ENCODE data around the gene HORMAD2. TPM values are rescaled to one million over a fixed set of nuclear protein-coding genes. Genes with fewer than 3 reads are reported as not detected.
"Not testable (repeated sequence)": the region's sequence is repeated elsewhere in the genome, so short reads cannot be mapped to it uniquely, and the experiment has no call there.

Gene HORMAD2
- total RNA-seq, 1 donor from 2014 or later, result not detected

DNA sequence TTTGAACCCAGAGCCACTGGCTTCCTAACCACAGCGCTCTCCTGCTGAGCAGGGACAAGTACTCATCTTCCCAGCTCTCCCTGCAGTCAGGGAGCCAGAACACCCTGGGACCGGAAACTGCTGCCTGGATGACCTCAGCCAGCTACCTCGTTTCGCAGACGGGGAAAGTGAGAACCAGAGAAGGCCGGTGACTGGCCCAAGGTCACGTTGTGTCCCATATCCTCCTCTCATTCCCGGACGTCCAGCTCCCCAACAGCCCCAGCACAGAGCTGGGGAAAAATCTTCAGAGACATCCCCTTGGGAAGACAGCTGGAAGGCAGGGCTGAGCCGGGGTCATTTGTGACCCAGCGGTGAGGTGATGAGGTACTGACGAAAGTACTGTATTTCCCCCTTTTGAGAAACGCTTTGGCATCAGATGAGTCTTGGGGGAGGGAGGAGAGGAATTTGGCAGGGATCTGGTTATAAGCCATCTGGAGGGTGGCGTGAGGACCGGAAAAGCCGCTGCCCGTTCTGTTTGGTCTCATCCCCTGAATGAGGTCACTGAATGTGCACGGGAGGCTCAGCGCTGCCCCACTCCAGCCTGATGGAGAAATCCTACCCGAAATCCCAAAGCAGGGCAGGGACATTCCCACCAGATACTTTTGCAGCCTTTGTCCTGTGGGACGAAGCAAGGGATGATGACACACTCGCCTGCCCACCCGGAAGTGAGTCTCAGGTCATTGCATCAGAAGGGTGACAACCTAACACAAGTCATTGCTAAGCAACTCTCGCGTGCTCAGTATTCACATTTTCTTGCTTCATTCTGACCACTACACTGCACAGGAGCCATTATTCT lies 125.2 kb downstream of the HORMAD2 start:
- no peak for DNase-seq (ENCODE audit: extremely low read depth, low read depth, low spot score)

DNA sequence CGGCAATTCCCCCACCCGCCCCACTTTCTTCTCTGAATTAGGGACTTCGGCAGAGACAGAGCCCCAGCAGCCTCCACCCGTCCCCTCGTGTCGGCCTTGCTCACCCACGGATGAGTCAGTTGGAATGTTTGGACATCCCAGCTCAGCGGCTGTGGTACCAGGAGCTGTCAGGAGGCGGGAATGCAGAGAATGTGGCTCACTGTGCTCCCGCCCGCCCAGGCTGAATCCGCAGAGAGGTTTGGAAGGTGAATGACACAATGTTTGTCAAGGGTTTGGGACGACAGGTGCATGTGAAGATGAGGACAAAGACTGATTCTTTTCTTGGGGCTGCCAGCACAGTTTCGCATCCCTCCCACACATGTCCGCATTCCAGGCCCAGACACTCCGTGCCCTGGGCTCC lies 126.7 kb downstream of the HORMAD2 start:
- DNase-seq (ENCODE audit: extremely low read depth, low read depth, low spot score), result no peak

DNA sequence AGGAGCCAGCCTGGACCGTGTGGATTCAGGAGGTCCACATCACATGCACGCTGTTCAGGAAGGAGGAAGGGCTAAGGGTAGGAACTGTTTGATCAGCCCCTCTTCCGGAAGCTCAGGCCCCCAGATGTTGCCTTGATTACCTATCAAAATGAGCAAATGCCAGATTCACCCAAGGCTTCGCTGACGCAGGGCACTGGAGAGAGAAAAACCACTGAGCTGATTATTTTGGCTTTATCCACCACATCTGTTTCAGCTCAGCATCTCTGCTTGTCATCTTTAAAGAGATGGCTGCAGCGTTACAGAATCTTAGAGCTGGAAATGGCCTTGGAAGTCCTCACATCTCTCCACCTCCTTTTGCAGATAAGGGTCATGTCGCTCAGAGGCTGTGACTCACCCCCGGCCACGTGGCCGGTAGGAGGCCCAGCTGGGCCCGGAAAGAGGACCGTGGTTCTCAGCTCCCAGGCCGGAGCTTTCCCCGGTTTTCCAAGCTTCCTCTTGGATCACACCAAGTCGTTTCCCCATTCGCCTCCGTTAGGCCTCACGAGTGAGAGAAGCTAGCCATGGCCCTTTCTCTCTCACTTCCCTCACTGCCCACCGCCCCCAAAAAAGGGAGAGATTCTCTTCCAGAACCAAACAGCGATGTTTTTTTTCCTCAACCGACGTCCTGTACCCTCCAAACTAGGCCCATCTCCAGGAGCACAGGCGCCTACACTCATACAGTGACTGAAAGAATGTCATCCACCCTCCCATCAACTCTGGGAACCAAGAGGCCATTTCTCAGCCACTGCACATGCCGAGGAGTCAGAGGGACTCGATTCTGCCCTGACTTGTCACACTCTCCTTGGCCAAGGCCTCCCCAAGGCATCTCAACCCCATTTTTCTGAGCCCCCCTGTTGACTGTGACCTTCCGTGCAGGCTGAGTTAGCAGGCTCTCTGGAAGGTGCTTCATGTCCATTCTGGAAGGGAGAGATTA lies 128.7 kb downstream of the HORMAD2 start:
- DNase-seq (ENCODE audit: extremely low read depth, low read depth, low spot score), result no peak

DNA sequence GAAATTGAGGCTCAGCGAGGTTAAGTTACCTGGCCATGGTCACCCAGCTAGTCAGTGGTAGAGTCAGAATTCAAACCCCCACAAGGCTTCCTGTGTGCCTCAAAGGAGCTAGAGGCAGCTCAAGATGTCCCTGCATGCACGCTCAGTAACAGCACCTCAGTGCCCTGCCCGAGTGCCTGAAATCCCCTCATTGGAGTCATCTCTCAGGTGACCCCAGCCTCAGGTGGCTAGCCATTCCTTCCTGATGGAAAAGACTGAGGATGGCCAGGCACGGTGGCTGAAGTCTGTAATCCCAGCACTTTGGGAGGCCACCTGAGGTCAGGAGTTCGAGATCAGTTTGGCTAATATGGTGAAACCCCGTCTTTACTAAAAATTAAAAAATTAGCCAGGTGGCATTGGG lies 129.4 kb downstream of the HORMAD2 start:
- no peak for DNase-seq (ENCODE audit: extremely low read depth, low read depth, low spot score)

DNA sequence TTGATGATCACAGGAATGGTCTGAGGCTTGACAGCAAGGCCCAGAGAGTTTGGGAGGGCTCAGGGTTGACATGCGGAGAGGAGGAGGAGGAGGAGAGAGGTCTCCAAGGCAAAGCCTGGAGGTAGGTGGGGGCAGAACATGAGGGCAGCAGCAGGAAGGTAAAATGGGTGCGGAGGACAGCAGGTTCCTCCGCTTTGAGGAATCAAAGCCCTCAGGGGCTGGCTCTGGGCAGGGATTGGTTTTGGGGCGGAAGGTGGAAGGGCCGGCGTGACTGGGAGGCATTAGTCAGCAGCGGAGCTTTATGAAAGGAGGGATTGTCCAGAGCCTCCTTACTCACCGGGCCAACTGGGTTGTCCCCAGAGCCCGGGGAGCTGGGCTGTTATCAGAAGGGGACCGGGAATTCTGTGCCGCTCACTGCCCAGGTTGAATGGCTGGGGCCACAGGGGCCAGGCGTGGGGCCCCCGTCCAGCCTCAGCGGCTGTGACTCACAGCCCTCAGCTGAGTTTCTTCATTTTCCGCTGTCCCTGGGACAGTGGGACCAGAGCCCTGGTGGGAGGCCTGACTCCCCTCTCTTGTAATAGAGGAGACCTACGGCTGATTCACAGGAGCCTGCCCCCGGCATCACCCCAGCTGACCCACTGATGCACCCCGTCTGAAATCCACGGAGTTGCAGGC lies 130.1 kb downstream of the HORMAD2 start:
- no peak for DNase-seq (ENCODE audit: extremely low read depth, low read depth, low spot score)

DNA sequence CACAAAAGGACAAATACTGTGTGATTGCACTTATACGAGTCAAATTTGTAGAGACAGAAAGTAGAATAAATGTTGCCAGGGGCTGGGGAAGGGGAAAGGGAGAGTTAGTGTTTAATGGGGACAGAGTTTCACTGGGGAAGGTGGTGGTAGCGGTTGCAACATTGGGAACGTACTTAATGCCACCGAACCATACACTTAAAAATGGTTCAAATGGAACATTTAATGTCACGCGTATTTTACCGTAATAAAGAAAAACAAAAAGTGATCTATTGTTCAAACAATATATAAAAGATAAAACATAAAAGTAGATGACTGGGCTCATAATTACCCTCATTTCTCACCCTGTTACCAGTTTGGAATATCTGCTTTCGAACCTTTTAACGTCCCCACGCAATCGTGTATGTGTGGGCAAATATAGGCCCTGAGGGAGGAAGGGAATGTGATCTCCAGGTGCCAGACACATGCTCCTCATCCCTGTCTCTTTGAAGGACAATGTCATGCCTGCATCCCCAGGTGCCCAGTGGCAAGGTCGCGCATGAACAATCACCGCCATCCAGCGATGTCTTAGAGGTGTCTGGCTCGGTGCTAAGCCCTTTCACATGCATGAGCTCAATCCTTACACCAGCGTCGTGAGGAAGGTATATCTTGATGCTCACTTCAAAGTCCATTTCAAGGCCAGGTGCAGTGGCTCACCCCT lies 131.0 kb downstream of the HORMAD2 start:
- no peak for DNase-seq (ENCODE audit: extremely low read depth, low read depth, low spot score)

DNA sequence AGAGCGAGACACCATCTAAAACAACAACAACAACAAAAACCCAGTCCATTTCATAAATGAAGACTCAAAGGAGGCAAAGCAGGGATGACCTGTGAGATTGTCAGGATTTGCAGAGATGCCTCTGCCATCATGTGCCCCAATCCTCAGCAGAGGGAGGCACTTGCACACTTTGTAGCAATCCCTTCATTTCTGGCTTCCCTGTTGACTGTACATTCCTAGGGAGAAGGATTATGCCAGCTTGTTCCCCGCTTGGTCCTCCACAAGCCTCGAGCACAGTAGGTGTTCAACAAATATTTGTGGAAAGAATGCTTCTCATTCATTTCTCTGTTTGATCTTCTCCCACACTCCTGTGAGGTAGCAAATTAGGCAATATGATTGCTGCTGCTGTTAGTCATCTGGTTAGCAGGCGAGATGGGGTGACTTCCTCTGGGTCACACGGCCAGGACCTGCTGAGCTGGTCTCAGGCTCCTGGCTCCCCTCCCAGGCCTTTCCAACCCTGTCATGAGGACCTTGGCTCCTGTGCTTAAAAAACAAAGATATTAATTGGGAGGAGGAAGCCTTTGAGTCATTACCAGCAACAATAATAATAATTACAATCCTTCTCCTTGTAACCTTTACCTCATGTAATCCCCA lies 132.2 kb downstream of the HORMAD2 start:
- no peak for DNase-seq (ENCODE audit: extremely low read depth, low read depth, low spot score)

DNA sequence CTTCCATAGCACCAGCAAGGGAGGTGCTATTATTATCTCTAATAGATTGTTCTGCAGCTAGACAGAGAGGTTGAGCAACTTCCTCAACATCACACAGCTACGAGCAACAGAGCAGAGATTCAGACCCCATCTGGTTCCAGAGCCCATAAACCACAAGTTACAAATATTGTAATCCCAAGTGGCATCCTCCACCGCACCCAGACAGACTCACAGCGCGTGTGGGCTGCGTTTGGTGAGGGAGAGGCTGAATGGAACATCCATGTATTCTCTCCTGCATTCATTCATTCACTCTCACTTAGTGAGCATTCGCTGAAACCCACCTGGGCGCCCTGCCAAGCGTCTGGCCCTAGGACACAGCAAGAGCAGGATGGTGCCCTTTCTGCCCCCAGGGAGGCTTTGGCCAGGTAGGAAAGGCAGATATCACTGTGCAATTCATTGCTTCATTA lies 132.8 kb downstream of the HORMAD2 start:
- no peak for DNase-seq (ENCODE audit: extremely low read depth, low read depth, low spot score)

DNA sequence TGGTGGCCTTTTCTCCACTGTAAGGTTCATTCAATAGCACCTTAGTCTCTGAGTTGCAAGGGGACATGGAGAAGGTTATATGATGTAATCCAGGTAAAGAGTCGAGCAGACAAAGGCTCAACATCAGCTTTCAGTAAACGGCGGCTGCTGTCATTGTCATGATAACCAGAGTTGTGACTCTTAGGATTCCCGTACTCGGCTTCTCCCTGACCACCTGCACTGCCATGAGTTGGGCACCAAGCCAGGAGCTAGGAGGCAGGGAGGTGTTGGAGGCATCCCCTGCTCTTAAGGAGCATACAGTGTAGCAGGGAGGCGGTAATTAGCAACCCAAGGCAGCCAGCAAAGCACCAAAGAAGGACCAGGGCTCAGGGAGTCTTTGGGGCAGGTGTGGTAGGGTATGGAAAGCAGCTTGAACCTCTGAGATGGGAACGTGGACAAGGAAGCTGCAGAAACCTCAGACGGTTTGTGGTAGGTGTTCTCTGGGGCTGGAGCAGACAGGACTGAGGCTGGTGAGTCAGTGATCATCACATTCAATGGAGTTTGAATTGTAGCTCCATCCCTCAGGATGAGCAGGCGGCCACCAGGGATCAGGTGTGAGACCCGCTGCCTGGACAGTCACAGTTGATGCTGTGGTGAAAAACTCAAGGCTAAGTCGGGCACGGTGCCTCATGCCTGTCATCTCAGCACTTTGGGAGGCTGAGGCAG lies 134.6 kb downstream of the HORMAD2 start:
- no peak for DNase-seq (ENCODE audit: extremely low read depth, low read depth, low spot score)

DNA sequence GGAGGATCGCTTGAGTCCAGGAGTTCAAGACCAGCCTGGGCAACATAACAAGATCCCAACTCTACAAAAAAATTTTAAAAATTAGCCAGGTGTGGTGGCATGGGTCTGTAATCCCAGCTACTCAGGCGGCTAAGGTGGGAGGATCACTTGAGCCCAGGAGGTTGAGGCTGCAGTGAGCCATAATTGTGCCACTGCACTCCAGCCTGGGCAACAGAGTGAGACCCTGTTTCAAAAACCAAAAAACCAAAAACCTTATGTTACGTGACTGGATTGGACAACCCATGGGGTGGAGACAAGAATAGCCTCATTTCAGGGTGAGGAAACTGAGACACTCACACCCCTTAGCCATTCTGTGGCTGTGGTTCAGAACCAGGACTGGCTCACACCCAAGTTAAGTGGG lies 136.0 kb downstream of the HORMAD2 start:
- not testable (repeated sequence) for DNase-seq (ENCODE audit: extremely low read depth, low read depth, low spot score)

DNA sequence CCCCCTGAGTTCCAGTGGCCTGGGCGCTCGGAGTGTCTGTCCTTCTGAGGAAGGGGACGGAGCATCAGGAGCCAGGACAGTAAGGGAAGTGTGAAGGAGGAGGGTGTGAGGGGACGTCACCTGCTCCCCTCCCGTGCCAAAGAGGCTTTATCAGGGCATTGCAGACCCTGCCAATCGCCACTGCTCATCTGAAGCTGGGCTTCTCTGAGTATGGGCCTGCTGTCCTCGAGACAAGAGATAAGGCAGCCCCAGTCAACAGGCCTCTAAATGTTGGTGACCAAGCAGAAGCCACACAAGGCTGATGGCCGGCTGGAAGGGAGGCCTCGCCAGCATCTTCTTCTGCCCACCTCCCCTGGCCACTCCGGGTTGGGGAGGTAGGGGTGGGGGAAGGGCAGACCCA lies 136.4 kb downstream of the HORMAD2 start:
- DNase-seq (ENCODE audit: extremely low read depth, low read depth, low spot score), result no peak

DNA sequence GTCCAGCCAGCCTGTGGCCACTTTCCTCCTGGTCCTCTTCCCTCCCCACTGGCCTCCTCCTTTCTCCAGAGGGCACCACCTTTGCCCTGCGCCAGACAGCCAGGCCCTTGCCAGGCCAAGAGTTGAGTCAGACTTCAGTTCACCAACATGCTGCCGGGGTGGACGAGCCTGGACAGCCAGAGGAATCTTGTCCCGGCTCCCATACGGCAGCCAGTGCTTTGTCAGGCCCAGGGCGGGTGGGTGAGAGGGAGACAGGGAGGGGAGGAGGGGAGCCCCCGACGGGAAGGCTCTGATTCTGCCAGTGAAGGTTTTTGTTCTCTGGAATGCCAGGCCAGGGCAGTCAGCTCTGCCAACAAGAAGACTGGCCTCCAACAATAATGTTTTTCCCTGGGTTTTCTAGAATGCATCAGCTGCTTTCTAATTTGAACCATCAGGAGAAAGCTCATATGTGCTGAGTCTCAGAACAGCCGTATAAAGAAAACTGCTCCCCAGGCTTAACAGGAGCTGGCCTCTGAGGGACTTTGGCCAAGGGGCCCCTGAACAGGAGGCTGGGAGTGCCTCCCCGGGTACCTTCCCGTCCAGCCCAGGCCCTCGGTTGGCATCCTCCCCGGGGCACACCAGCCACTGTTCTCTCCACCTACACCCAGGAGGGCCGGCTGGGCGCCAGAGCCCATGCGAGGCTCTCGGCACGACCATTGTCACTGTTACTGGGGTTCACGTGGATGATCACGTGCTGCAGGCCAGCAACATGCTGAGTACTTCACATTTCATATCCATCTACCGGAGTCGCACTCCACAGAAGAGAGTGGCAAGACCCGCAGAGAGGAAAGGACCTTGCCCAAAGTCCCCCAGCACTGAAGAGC lies 137.7 kb downstream of the HORMAD2 start:
- DNase-seq (ENCODE audit: extremely low read depth, low read depth, low spot score), result no peak

DNA sequence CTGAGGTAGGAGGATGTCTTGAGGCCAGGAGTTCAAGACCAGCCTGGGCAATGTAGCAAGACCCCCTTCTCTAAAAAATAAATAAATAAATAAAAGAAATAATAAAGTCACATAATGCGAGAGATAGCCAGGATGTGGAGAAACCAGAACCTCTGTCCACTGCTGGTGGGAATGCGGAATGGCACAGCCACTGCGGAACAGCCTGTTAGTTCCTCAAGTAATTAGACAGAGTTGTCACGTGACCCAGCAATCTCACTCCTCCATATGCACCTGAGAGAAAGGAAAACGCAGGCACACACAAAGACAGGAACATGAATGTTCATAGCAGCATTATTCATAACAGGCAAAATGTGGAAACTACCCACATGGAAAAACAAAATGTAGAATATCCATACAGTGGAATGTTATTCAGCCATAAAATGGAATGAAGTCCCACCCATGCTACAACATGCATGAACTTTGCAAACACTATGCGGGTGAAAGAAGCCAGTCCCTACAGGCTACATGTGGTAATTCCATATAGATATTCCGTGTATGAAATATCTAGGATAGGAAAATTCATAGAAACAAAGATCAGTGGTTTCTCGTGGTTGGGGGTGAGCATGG lies 138.9 kb downstream of the HORMAD2 start:
- DNase-seq (ENCODE audit: extremely low read depth, low read depth, low spot score), result no peak

DNA sequence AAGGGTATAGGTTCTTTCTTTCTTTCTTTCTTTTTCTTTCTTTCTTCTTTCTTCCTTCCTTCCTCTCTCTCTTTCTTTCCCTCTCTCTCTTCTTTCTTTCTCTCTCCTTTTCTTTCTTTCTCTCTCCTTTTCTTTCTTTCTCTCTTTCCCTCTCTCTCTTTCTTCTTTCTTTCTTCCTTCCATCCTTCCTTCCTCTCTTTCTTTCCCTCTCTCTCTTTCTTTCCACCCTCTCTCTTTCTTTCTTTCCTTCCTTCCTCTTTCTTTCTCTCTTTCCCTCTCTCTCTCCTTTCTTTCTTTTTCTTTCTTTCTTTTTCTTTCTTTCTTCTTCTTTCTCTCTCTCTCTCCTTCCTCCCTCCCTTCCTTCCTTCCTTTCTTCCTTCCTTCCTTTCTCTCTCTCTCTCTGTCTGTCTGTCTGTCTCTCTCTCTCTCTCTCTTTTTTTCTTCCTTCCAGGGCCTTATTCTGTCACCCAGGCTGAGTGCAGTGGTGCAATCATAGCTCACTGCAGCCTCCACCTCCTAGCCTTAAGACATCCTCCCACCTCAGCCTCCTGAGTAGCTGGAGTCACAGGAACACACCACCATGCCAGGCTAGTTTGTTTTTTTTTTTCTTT lies 139.5 kb downstream of the HORMAD2 start:
- DNase-seq (ENCODE audit: extremely low read depth, low read depth, low spot score), result no peak

DNA sequence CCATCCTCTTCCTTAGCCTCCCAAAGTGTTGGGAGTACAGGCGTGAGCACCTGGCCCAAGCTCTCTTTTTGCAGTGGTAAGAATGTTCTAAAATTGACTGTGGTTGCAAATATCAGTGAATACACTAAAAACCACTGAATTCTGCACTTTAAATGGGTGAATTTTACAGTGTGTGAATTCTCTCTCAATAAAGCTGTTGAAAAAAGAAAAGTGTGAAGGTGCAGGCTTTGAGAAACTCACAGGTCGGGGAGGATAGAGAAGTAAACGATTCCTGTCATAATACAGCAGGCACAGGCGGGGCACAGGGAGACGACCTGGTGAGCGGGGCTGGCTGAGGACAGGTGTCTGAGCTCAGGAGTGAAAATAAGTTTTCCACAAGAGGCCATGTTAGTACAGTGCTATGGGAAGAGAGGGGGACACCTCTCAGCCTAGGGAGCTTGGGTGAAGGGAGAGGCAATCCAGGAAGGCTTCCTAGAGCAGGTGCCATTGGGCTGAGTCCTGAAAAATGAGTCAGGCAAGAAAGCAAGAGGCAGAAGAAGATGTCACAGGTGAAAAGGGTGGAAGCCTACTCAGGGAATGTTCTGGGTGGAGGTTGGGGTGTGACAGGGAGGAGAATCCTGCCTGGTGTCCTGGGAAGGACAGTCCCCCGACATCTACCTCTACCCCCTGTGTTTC lies 140.2 kb downstream of the HORMAD2 start:
- no peak for DNase-seq (ENCODE audit: extremely low read depth, low read depth, low spot score)

DNA sequence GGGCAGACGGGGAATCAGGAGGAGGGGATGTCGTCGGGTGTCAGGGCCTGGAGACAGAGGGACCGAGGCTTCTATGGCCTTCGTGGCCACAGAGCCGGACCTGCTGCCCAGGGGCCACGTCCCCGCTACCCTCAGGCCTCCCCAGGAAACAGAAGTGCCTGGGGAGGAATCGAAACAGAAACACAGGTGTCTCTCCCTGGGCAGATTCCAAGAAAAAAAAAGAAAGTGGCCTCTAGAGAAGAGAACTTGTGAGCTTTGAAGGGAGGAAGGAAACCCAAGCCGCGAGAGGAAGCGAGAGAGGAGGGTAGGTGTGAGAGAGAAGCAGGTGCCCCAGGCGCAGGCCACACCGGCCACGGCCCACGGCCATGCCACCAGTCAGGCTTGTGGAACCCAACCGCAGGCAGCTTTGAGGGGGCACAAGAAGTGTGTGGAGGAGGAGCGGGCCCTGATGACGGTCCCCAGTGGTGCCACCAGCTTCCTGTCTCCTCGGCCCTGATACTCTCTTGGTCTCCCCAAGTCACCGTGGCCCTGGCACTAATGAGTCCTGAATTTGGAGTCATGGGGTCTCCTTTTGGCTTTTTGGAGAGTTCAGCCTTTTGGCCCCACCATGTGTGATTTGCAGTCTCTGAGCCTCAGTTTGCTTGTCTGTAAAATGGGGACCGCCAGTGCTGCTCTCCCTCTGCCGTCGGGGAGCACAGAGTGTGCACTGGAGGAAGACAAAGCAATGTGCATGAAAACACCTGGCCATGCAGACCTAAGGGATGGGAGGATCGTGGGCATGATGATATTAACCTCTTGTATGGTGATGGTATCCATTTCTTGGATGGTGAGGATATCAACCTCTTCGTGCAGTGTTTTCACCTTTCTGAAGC lies 141.1 kb downstream of the HORMAD2 start:
- DNase-seq (ENCODE audit: extremely low read depth, low read depth, low spot score), result no peak
